HK-2 (cell line): Measurements from ENCODE around the gene SLC39A12.

ENCODE experiments used
- DNase-seq: peaks from one replicate; pipeline ENCODE4 v3.0.0-alpha.2; 2018; ENCODE audit not compliant: unreplicated experiment

SLC39A12 gene

GRCh38 chr10:18059826-18060559 lies 108.3 kb downstream of the SLC39A12 start:
- DNase-seq, result no peak

GRCh38 chr10:18066947-18067346 lies 115.2 kb downstream of the SLC39A12 start:
- DNase-seq, result no peak

- DNase-seq, result no peak
These were observed 116.7 kb downstream of the SLC39A12 start for GRCh38 chr10:18068401-18068800.

GRCh38 chr10:18071591-18071990 lies 119.9 kb downstream of the SLC39A12 start:
- DNase-seq, result no peak

- DNase-seq, result no peak
These were observed 121.6 kb downstream of the SLC39A12 start for GRCh38 chr10:18073314-18073713.

- DNase-seq, result no peak
These were observed 124.2 kb downstream of the SLC39A12 start for GRCh38 chr10:18075881-18076280.

GRCh38 chr10:18079665-18080295 lies 128.1 kb downstream of the SLC39A12 start:
- no peak for DNase-seq

GRCh38 chr10:18082381-18082780 lies 130.7 kb downstream of the SLC39A12 start:
- no peak for DNase-seq

GRCh38 chr10:18085855-18086254 lies 134.1 kb downstream of the SLC39A12 start:
- DNase-seq, result no peak

GRCh38 chr10:18086746-18087145 lies 135.0 kb downstream of the SLC39A12 start:
- no peak for DNase-seq

- no peak for DNase-seq
These were observed 135.6 kb downstream of the SLC39A12 start for GRCh38 chr10:18087355-18087754.
